D721Med (cell line): ENCODE measurements around the gene KRTAP12-2.
"Not testable (repeated sequence)": the region's sequence is repeated elsewhere in the genome, so short reads cannot be mapped to it uniquely, and the experiment has no call there.

ENCODE experiments used
- DNase-seq: peaks from one replicate; pipeline ENCODE4 v3.0.0; 2011; ENCODE audit warnings: low spot score; ENCODE audit not compliant: insufficient read length
- FAIRE-seq: peaks from 2 replicates; lab custom pipeline; 2011; peaks lifted over from hg19 to GRCh38; lab: Jason Lieb, UNC
- TF ChIP-seq, protein P1 (sequence below): IDR thresholded peaks from 2 replicates; pipeline ENCODE4 v1.5.1; 2012; ENCODE audit warnings: mild to moderate bottlenecking, control low read depth; ENCODE audit not compliant: insufficient read depth; ENCODE audit errors: missing control alignments

The KRTAP12-2 gene

DNA sequence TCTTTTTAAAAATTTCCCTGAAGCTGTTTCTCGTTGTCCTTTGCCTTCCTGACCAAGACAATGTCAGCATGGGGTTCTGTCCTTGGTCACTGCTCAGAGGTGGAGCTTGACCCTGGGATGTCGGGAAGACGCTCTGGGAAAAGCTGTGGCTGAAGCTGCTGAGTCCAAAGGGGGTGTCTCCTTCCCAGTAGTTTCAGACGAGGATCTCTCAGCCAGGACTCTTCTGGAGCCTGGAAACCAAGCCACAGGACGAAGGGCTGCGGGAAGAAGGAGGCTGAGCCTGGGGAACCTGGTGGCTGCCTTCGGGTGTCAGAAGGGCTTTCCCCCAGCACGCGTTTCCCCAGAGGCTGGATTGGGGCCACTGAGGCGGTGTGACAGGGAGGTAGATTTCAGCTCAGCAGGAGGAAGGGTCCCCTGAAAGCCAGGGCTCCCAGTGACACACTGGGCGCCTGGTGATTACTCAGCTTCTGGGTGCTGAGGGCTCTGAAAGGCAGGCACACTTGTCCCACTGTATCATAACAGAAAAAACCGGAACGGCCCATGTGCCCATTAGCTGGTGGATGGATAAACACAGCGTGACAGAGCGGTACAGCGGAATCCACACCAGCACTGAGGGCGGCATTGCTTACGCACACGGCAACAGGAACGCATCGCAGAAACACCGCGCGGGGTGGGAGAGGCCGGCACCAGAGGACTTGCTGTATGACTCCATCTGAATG, 20.3 kb upstream of the KRTAP12-2 start:
- FAIRE-seq (no peak), DNase-seq (no peak)
- TF ChIP-seq, protein P1, sequence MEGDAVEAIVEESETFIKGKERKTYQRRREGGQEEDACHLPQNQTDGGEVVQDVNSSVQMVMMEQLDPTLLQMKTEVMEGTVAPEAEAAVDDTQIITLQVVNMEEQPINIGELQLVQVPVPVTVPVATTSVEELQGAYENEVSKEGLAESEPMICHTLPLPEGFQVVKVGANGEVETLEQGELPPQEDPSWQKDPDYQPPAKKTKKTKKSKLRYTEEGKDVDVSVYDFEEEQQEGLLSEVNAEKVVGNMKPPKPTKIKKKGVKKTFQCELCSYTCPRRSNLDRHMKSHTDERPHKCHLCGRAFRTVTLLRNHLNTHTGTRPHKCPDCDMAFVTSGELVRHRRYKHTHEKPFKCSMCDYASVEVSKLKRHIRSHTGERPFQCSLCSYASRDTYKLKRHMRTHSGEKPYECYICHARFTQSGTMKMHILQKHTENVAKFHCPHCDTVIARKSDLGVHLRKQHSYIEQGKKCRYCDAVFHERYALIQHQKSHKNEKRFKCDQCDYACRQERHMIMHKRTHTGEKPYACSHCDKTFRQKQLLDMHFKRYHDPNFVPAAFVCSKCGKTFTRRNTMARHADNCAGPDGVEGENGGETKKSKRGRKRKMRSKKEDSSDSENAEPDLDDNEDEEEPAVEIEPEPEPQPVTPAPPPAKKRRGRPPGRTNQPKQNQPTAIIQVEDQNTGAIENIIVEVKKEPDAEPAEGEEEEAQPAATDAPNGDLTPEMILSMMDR: no peak

DNA sequence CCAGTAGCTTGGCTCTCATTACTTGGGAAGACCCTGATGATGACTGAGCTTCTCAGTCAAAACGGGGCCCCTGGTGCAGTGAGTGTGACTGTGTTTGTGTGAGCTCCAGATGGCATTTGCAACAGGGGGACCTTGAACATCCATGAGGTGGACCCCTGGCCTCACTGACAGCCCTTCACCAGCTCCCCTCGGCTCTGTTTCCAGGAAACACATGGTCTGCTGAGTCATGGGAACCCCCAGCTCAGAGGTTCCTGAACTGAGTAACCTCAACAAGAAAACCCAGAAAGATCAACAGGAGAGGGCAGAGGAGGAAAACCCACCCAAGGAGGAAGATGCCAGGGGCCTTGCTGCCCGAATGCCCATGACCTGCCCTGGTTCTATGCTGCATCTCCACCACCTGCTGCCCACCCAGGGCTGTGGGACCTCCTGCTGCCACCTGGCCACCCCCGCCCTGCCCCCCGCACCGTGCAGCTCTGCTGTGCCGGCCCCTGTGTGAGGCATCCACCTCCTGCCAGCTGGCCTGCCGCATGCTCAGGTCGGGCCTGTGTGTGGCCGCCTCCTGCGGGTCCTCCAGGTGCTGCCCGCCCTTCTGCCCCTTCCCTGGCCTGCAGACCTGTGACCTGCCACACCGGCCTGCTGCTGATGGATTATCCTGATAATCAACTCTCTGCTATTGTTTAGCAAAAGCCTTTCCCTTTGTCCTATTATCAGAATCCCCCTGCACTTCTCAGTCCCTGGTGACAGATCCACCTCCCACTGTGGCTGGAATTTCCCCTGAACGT, 19.5 kb upstream of the KRTAP12-2 start:
- FAIRE-seq: no peak
- TF ChIP-seq, protein P1: no peak
- DNase-seq: no peak

DNA sequence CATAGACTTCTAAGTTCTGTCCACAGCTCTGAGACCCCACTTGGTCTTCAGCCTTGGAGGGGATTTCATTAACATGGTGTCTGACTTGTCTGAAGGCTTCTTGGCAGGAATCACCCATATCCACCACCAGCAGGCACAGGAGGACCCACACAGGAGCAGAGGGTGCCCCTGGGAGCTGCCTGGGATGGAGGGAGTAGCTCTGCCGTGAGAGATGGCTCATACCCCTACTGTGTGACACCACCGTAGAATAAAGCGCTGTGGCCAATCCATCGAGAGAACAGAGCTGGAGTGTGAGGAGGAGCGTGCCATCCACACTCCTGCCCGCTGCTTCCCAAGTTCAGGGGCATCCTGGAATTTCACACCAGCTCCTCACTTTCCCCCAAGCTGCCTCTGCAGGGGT, 18.3 kb upstream of the KRTAP12-2 start:
- not testable (repeated sequence) for DNase-seq, FAIRE-seq

DNA sequence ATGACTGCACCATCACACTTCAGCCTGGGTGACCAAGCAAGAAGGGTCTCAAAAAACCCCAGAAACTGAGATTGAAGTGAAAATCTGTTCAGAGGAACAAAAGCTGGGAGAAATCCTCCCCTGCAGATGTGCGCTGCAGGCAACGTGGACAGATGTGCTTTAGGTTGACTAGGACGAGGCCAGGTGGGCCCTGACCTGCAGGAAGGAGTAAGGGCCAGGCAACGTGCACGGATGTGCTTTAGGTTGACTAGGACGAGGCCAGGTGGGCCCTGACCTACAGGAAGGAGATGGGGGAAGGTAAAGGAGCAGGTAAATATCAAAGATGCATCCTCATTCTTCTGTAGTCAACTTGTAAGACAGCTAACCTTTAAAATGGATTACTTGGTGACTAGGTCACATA, 17.8 kb upstream of the KRTAP12-2 start:
- no peak for FAIRE-seq
- TF ChIP-seq, protein P1: no peak
- DNase-seq: no peak

DNA sequence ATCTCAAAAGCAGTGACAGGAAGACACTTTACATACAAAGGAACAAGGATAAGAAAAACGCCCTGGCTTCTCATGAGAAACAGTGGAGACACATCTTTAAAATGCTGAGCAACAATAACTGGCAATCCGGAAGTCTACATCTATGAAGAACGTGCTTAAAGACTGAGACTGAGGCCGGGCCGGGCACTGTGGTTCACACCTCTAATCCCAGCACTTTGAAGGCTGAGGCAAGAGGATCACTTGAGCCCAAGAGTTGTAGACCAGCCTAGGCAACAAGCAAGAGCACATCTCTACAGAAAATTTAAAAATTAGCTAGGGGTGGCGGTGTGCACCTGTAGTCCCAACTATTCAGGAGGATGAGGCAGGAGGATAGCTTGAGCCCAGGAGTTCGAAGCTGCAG, 17.4 kb upstream of the KRTAP12-2 start:
- TF ChIP-seq, protein P1: no peak
- DNase-seq (no peak), FAIRE-seq (no peak)

DNA sequence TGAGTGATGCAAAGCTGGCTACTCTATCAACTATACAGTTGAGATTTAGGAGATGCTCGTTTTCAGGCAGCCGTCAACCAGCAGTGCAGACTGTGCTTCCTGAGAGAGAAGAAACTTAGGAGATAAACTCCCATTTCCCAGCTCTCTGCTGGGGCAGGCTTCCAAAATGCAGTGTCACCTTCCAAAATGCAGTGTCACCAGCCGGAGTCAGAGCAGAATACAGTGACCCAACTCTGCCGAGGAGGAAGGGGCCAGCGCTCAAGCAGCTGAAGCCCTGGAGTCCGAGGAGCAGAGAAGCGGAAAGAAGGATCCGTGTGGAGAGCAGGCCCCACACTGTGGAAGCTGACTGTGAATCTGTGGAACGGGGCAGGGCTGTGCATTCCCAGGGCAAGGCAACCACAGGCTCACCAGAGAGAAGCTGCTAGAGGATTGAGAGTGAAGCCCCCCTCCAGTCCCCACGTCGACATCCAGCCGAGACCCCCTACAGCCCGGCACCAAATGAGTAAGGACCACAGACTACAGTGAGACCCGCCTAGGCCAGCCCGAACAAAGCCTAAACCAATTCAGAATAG, 15.9 kb upstream of the KRTAP12-2 start:
- TF ChIP-seq, protein P1: no peak
- DNase-seq (no peak), FAIRE-seq (no peak)

DNA sequence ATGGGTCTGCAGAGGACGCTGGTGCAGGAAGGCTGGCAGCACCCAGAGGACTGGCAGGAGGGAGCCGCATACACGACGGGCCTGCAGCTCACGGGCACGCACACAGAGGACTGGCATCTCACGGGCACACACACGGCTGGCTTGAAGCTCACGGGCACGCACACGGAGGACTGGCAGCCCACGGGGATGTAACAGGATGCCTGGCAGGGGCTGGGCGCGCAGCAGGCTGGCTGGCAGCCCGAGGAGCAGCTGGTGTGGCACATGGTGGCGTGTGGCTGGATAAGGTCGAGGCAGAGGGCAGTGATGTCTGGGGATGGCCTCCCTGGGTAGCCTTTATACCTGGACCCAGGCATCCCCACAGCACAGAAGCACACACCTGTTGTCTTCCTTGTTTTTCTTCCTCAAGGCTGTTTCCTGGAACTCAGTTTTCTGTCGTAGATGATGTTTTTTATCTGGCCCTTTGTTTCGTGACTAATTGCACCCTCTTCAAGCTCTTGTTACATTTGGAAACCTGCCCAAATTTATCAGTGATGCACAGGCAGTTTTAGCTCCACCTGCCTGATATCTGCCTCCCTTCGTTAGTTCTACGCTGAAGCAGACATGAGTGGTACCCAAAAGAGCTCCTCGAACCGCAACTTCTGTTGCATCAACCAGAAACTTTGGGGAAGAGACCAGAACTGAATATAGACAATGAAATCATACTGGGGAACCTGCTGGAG, 15.3 kb upstream of the KRTAP12-2 start, which contains the start of gene KRTAP12-1:
KRTAP12-1 (minus strand) TSS at position 303 of the 719 bp plus-strand sequence; CDS start at position 263, 40 bp downstream.
- DNase-seq: no peak
- FAIRE-seq: no peak
- TF ChIP-seq, protein P1: no peak
